Inferior parietal cortex (tissue), 1 donor: ENCODE measurements around the gene SLC25A47.

Source experiments
- DNase-seq: peaks from one replicate; pipeline ENCODE4 v3.0.0-alpha.2; 2016; ENCODE audit errors: extremely low spot score

SLC25A47 gene

GRCh38 chr14:100375963-100376735 lies 53.0 kb downstream of the SLC25A47 start, which contains the start of gene WDR25:
Gene WDR25 (plus strand): TSS chr14:100376485.
- peak; percentile 89 for DNase-seq

GRCh38 chr14:100376751-100377171 lies 53.6 kb downstream of the SLC25A47 start:
- no peak for DNase-seq
